ENCODE measurements around the gene FRMD4B. TPM values are rescaled to one million over a fixed set of nuclear protein-coding genes. Genes with fewer than 3 reads are reported as not detected.

The FRMD4B gene
- total RNA-seq (2014; rRNA removed; shearing (Covaris generic)): 3.8 and 4.4 TPM in 2 replicates

DNA sequence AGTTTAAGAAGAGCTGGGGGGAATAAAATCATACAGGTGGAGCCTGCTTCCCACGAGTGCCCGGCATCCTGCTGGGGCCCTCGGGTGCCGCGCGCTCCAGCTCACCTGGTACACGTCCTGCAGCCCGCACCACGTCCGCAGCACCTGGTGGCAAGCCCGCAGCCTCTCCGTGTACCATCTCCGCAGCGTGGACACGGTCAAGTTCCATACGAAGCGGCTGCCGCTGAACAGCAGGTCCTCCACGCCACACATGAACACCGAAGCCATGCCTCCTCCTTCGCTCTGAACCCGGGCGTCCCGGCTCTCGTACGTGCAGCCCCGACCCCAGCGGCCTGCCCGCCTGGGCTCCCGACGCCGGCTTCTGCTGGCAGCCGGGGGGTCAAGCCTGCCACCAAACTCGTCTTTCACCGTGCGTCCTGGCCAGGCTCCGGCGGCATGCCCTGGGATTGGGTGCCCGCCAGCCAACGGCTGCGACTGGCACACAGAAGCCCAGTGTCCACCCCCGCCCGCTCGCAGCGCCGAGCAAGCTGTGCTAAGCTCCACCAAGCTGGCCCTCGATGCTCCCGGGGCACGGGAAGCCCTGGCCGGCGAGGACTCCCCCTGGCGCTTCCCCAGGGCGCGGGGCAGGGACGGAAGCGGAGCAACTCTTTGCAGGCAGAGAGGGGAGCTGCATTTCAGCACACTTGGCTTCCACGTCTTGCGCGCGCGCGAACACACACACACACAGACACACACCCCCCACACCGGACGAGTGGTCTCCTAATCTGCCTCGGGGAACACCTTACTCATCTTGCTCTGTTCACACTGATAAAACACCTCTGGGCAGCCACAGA is at the start of gene FRMD4B:
Gene FRMD4B, minus strand, starts transcription at position 366 of the 833 bp plus-strand sequence. Its CDS starts 99 bp downstream, at position 267.
- DNase-seq: peak in 1 of 2 experiments; percentile 16
- Histone ChIP-seq H3K4me3 (peak within 1 kb of the TSS; percentile 43), H3K27me3 (no peaks in the 10 kb centered on the region), H3K27ac (no peak within 1 kb of the TSS), H3K4me1 (no peaks in the 10 kb centered on the region), H3K36me3 (no peaks in the 10 kb centered on the region), H3K9me3 (replicated peaks) (no peaks in the 10 kb centered on the region)

DNA sequence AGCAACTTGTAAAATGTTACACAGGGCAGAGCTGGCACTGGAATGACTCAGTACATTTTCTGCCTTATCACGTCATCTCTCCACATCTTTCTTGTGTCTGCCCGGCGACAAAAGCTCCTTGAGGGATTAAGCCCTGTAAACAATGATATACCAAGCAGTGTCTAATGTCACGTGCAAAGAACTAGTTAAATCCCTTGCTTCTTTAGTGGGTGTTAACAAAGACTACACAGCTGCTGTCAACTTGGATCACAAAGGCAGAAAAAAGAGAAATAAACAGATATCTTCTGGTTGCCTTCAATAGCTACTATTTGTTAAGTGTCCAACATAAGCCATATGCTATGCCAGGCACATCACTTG is 48.1 kb upstream of the FRMD4B start:
- H3K36me3 ChIP-seq: no peaks in the 10 kb centered on the region
- peaks cover 6% of the 10 kb centered on the region for H3K4me1 ChIP-seq
- H3K4me3 ChIP-seq: no peak overlapping the region
- no peaks in the 10 kb centered on the region for H3K27me3 ChIP-seq
- peak; percentile 22 to 34 for DNase-seq
- no peak overlapping the region for H3K27ac ChIP-seq
- no peaks in the 10 kb centered on the region for H3K9me3 ChIP-seq (replicated peaks)

DNA sequence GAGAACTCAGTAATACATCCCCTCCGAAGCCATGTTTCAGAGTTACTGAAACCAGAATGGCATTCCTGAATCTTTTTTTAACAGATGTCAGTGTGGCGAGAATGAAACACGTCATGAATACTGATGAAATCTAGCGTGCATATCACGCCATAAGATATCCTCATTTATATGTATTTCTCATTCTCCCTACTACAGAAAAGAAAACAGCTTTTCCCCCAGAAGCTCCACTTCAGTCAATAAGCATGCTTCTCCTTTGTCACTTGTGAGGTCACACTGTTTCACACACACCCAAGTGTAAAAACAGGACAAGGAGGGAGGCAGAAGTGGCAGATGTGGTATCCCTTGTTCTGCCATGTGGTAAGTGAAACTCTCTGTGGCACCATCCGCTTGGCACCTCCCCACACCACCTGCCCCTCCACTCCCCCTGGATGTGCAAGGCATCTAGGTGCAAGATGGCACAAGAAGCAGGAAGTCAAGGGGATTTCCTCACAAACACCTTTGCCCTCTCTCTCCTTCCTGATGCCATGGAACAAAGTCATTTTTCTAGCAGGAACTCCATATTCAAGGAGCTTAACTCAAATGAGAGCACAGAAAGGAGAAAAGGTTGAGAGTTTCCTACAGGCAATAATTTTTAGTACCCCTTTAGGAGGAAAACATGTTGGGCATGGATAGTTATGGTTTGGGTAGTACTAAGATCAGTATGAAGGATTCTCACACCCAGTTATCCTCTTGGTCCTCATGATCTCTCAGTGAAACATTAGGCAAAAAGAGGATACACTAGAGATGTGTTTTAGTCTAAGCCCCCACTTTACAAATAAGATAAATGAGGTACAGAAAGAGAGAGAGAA is 47.5 kb upstream of the FRMD4B start:
- peaks cover 6% of the 10 kb centered on the region for H3K4me1 ChIP-seq
- no peaks in the 10 kb centered on the region for H3K9me3 ChIP-seq (replicated peaks)
- H3K36me3 ChIP-seq: no peaks in the 10 kb centered on the region
- no peak overlapping the region for H3K4me3 ChIP-seq
- no peaks in the 10 kb centered on the region for H3K27me3 ChIP-seq
- DNase-seq: no peak
- H3K27ac ChIP-seq: no peak overlapping the region

DNA sequence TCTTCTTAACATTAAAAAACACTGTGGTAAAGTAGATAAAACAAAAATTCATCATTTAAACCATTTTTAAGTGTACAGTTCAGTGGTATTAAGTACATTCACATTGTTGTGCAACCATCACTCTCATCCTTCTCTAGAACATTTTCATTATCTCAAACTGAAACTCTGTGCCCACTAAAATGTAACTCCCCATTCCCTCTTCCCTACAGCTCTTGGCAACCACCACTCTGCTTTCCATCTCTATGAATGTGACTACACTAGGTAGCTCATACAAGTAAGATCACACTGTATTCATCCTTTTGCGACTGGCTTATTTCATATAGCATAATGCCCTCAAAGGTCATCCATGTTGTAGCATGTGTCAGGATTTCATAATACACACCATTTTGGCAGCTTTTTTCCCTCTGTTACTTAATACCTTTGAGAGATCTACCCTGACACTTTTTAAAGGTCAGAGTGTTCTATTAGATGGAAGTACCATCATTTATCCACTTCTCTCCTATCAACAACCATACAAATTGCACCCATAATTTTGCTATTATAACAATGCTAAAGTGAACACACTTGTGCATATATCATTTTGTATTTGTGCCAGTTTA is 42.9 kb upstream of the FRMD4B start:
- Histone ChIP-seq H3K9me3 (replicated peaks) (no peaks in the 10 kb centered on the region), H3K27me3 (no peaks in the 10 kb centered on the region), H3K4me1 (no peaks in the 10 kb centered on the region; the same call in 1 of the 2 replicates), H3K36me3 (no peaks in the 10 kb centered on the region), H3K27ac (no peak overlapping the region), H3K4me3 (no peak overlapping the region)
- DNase-seq: no peak

DNA sequence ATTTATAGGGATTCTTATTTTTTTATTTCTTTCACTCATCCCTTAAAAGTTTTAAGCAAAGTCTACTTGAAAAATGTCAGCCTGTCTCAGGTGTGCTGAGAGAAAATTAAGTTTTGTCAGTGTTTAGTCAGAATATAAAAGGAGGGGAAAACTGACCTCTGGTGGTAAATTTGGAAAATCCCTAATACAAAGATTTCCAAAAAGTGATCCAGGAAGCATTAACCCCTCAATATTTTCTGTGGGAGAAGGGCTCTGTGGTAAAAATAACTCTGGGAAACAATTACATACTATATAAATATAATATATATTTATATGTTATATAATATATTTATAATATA is 41.0 kb upstream of the FRMD4B start:
- Histone ChIP-seq H3K36me3 (no peaks in the 10 kb centered on the region), H3K27ac (no peak overlapping the region), H3K4me3 (no peak overlapping the region), H3K9me3 (replicated peaks) (no peaks in the 10 kb centered on the region), H3K27me3 (no peaks in the 10 kb centered on the region), H3K4me1 (no peaks in the 10 kb centered on the region)
- DNase-seq: peak in 1 of 2 experiments; percentile 12

DNA sequence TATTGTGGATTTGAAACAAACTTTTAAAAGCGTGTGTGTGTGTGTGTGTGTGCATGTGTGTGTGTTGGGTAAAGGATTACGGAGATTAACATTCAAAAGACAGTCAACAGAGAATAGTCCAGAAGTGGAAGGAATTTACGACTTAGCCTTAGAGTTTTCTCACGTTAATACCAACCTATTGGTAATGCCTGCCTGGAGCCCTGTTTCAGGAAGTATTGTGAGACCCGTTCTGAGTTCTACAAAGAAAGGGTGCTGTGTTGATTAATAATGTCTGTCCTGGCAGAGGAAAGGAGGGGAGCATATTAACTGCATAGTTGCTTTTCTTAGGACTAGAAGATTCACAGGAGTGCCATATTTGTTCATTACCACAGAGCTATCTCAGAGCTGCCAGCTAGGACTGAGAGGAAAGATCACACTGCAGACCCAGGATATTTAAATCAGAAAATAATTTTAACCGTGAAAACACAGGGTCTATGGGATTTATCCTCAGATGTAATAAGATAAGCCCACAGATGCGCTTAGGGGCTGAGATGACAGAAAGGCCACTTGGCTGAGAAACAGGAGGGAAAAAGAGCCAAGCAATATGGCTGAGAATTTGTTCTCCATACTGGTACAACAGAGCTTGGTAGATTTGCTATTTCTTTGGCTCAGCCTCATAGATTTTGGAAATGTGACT is 40.5 kb upstream of the FRMD4B start:
- Histone ChIP-seq H3K36me3 (no peaks in the 10 kb centered on the region), H3K27ac (no peak overlapping the region), H3K27me3 (no peaks in the 10 kb centered on the region), H3K4me1 (no peaks in the 10 kb centered on the region), H3K4me3 (no peak overlapping the region), H3K9me3 (replicated peaks) (no peaks in the 10 kb centered on the region)
- DNase-seq: no peak

DNA sequence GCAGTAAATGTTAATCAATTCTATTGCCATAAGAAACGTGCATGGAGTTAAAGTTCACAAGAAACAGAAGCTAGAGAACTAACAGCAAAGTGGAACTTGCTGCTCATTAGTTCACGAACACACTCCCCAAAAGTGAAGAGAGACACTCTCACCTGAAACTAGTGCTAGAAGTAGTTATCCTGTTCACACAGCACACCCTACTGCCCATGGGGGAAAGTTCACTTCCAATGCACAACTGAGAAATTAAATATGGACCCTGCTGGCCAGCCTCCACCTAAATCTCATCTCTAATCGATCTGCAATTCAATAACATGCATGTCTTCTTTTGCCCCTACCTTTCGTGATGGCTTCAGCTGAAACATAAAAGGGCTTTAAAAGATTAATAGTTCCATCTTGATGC is 39.4 kb upstream of the FRMD4B start:
- no peaks in the 10 kb centered on the region for H3K4me1 ChIP-seq
- no peak overlapping the region for H3K27ac ChIP-seq
- H3K27me3 ChIP-seq: no peaks in the 10 kb centered on the region
- H3K36me3 ChIP-seq: no peaks in the 10 kb centered on the region
- DNase-seq: peak; percentile 6 to 44
- H3K4me3 ChIP-seq: no peak overlapping the region
- no peaks in the 10 kb centered on the region for H3K9me3 ChIP-seq (replicated peaks)

DNA sequence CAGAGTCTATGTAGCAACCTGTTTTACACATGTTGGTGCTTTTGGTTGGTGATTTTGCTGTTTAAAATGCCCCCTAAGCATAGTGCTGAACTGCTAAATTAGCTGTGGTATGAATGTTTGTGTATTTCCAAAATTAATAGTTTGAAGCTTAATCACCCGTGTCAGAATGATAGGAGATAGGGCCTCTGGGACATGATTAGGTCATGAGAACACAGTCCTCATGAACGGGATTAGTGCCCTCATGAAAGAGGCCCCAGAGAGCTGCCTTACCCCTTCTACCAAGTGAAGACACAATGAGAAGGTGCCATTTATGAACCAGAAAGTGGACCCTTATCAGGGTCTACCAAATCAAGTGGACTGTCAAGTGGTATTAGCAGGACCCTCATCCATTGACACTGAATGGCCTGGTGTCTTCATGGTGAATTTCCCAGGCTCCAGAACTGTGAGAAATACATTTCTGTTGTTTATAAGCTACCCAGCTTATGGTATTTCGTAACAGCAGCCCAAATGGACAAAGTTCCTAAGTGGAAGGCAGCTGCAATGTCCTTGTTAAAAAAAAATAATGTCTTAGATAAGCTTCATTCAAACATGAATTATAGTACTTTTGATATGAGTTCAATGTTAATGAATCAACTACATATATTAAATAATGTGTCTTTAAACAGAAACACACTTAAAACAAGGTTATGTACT is 37.7 kb upstream of the FRMD4B start:
- Histone ChIP-seq H3K27me3 (no peaks in the 10 kb centered on the region), H3K9me3 (replicated peaks) (no peaks in the 10 kb centered on the region), H3K4me3 (no peak overlapping the region), H3K27ac (no peak overlapping the region), H3K36me3 (no peaks in the 10 kb centered on the region), H3K4me1 (no peaks in the 10 kb centered on the region)
- DNase-seq: no peak

DNA sequence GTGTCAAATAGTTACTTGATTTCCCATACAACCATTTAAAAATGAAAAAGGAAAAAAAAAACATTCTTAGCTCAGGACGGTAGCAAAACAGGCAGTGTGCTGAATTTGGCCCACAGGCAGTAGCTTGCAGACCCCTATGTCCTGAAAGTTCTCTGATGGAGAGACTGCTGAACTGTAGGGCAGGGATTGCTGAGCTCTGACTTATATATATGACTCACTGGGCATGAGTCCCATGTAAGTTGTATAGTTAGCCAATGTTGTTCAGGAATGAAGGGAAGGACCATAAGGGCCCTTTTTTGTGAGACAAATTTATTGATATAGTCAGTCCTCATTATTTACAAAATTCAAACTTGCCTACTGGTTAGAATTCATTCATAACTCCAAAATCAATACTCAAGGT is 36.9 kb upstream of the FRMD4B start:
- Histone ChIP-seq H3K27me3 (no peaks in the 10 kb centered on the region), H3K27ac (no peak overlapping the region), H3K4me3 (no peak overlapping the region), H3K36me3 (no peaks in the 10 kb centered on the region), H3K9me3 (replicated peaks) (no peaks in the 10 kb centered on the region), H3K4me1 (0 out of 2 replicates have a peak, but pooled peaks cover 2% of the 10 kb centered on the region)
- DNase-seq: no peak

DNA sequence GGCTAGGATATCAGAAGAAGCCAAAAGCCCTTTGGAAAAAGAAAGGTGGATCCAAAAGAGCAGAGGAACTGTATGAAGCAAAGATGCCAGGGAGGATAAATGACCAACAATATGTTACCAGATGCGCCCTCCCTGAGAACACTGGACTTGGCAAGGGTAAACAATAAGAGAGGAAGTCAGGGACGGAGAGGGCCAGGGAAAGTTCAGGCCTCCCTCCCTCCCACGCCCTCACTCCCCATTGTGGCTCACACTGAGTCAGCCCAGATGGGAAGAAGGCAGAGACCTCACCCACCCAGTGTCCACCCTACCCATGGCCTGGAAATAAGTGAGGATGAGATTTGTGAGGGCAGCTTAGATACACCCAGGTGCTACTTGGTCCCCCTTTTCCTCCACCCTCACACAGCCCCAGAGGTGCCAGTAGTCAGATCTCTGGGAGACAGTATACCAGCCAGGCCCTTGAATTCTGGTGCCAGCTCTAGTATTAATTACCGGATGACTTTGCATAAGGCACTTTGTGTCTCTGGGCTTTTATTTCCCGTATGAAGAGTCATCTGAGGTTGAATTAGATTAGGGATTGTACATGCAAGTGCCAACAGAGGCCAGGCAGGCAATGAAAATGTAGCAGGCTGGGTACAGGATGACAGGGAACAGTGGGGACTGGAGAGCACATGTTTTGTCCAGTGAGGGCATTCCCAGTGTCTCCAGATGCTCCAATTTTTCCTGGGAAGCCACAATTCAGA is 35.1 kb upstream of the FRMD4B start:
- Histone ChIP-seq H3K36me3 (no peaks in the 10 kb centered on the region), H3K27ac (no peak overlapping the region), H3K27me3 (no peaks in the 10 kb centered on the region), H3K4me1 (0 out of 2 replicates have a peak, but pooled peaks cover 7% of the 10 kb centered on the region), H3K9me3 (replicated peaks) (no peaks in the 10 kb centered on the region), H3K4me3 (no peak overlapping the region)
- no peak for DNase-seq

DNA sequence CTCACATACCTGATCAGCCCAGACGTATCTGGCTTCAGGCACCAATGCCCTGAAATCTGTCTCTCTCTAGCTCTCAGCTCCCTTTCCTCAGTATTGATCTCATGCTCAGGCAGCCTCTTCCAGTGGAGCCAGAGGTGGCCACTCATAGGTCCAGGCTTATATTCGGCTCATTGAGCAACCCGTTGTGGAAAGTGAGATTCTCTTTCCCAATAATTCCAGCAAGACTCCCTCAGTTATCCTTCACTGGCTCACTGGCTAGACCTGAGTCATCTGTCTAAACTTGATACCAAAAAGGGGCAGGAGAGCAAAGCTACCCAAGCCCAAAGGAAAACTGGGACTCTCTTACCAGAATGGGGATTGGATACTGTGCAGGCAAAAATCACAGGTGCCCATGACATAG is 33.4 kb upstream of the FRMD4B start:
- Histone ChIP-seq H3K9me3 (replicated peaks) (no peaks in the 10 kb centered on the region), H3K4me3 (no peak overlapping the region), H3K27me3 (no peaks in the 10 kb centered on the region), H3K4me1 (0 out of 2 replicates have a peak, but pooled peaks cover 7% of the 10 kb centered on the region), H3K36me3 (no peaks in the 10 kb centered on the region), H3K27ac (no peak overlapping the region)
- no peak for DNase-seq

DNA sequence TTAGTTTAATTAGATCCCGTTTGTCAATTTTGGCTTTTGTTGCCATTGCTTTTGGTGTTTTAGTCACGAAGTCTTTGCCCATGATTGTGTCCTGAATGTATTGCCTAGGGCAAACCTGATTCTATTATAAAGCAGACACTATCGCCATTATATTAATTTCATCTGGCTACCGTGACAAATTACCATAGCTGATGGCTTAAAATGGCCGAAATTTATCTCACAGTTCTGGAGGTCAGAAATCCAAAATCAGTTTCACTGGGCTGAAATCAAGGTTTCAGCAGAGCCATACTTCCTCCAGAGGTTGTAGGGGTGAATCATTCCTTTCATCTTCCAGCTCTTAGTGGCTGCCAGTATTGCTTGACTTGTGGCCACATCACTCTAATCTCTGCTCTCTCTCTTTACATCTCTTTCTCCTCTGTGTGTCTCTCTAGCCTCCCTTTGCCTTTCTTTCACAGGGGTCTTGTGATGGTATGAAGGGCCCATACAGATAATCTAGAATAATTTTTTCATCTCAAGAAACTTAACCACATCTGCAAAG is 31.7 kb upstream of the FRMD4B start:
- Histone ChIP-seq H3K27me3 (no peaks in the 10 kb centered on the region), H3K4me1 (0 out of 2 replicates have a peak, but pooled peaks cover 7% of the 10 kb centered on the region), H3K9me3 (replicated peaks) (no peaks in the 10 kb centered on the region), H3K27ac (peak overlapping the region; percentile 76), H3K36me3 (no peaks in the 10 kb centered on the region), H3K4me3 (no peak overlapping the region)
- peak in 1 of 2 experiments; percentile 31 for DNase-seq

DNA sequence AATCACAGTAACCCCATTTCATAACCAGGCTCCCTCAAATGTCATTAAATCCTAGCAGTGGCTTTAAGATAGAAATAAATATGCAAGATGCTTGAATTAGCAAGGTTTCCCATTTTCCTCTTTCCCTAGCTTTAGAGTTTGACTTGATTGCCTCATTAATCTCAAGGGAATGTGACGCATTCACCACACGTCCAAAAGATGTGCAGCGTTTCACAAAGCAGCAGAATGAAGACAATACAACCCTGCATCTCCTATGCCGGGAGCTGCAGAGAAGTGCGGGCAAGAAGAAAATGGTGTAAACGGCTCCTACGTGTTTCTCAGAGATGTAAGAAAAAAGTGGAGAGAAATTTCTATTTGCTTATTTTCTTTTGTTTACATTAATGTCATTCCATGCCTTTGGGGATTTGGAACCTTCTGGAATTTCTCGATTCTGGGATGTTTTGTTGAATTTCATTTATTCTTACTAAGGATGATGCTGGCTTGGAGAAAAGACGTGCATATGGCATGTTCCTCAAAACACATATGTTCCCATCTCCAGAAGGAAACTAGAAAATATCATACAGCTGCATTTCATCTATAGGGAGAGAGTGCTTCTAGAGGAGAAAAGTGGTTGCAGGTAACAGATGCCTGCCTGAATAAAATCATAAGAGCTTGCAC is 27.8 kb upstream of the FRMD4B start:
- DNase-seq: no peak
- no peaks in the 10 kb centered on the region for H3K36me3 ChIP-seq
- no peaks in the 10 kb centered on the region for H3K27me3 ChIP-seq
- H3K9me3 ChIP-seq (replicated peaks): no peaks in the 10 kb centered on the region
- H3K4me1 ChIP-seq: 0 out of 2 replicates have a peak, but pooled peaks cover 7% of the 10 kb centered on the region
- no peak overlapping the region for H3K27ac ChIP-seq
- H3K4me3 ChIP-seq: no peak overlapping the region
